Measurements from ENCODE around the gene NKAIN1. TPM values are rescaled to one million over a fixed set of nuclear protein-coding genes. Genes with fewer than 3 reads are reported as not detected.
"Not testable (repeated sequence)": the region's sequence is repeated elsewhere in the genome, so short reads cannot be mapped to it uniquely, and the experiment has no call there.

The NKAIN1 gene
- total RNA-seq, 2 donors from 2014 or later: not detected

DNA sequence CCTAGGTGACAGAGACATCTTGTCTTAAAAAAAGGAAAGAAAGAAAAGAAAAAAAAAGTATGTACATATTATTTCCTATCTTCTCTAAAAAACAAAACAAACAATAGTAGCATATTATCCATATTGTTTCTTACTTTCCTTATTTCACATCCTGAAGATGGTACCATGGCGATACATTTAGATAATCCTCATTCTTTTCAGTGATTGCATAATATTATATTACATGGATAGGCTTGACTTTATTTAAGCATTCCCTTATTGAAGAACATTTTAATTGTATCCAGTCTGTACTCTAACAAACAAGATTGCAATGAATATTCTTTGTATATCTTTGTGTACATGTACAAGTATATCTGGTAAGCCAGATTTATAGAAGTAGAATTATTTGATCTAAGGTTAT, 91.3 kb downstream of the NKAIN1 start:
- H3K36me3 Mint-ChIP-seq: no peaks in the 10 kb centered on the region
- no peak for ATAC-seq
- no peak for DNase-seq (ENCODE audit: low spot score)
- H3K4me3 Mint-ChIP-seq: no peak overlapping the region
- no peak overlapping the region for H3K27ac Mint-ChIP-seq
- no peaks in the 10 kb centered on the region for H3K9me3 Mint-ChIP-seq
- no peaks in the 10 kb centered on the region for H3K4me1 Mint-ChIP-seq (ENCODE audit: low read depth in 2 of 2)
- peaks cover 0 to 3% of the 10 kb centered on the region in 2 donors for H3K27me3 Mint-ChIP-seq

DNA sequence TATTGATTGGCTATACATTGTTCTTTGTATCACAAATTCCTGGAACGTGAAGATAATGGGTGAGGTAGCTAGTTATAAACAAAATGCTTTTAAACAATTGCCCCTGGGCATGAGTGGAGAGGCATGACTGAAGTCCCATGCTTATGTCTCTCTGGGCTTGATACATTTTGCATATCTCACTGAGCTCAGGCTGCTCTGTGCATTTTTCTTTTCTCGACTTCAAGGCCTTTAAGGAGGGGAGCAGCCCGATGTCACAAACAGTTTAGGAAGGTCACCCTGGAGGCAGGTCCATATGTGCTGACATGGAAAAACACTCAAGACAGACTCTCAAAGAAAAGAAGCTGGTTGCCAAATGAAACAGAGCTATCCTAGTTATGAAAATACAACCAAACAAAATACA, 94.0 kb downstream of the NKAIN1 start:
- Mint-ChIP-seq H3K9me3 (no peaks in the 10 kb centered on the region), H3K27me3 (no peaks in the 10 kb centered on the region), H3K36me3 (no peaks in the 10 kb centered on the region), H3K4me1 (ENCODE audit: low read depth in 2 of 2) (no peaks in the 10 kb centered on the region), H3K27ac (no peak overlapping the region), H3K4me3 (no peak overlapping the region)
- DNase-seq (ENCODE audit: low spot score): no peak
- ATAC-seq: no peak

DNA sequence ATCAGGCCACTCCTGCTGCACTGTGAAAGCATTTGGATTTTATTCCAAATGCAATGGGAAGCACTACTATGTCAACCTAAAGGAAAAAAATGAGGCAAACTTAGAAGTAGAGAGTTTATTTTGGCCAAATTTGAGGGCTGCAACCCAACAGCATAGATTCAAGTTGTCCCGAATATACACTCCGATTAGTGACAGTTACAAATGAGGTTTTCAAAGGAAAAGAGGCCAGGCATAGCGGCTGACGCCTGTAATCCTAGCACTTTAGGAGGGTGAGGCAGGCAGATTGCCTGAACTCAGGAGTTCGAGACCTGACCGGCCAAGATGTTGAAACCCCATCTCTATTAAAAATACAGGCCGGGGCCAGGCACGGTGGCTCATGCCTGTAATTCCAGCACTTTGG, 95.2 kb downstream of the NKAIN1 start:
- ATAC-seq (no peak), DNase-seq (ENCODE audit: low spot score) (no peak)
- Mint-ChIP-seq H3K9me3 (no peaks in the 10 kb centered on the region), H3K27me3 (no peaks in the 10 kb centered on the region), H3K27ac (no peak overlapping the region), H3K4me3 (no peak overlapping the region), H3K4me1 (ENCODE audit: low read depth in 2 of 2) (no peaks in the 10 kb centered on the region), H3K36me3 (no peaks in the 10 kb centered on the region)

DNA sequence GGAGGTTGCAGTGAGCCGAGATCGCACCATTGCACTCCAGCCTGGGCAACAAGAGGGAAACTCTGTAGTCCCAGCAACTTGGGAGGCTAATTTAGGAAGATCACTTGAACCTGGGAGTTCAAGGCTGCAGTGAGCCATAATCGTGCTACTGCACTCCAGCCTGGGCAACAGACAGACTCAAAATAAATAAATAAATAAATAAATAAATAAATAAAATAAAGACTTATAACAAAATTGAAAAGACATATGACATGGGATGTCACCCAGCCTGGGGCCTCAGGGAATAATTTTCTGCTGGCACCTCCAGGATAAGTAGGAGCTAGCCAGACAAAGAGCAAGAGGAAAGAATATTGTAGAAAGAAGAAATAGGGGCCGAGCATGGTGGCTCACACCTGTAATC, 96.2 kb downstream of the NKAIN1 start:
- Mint-ChIP-seq H3K4me3 (no peak overlapping the region), H3K4me1 (ENCODE audit: low read depth in 2 of 2) (no peaks in the 10 kb centered on the region)
- no peak for DNase-seq (ENCODE audit: low spot score)

DNA sequence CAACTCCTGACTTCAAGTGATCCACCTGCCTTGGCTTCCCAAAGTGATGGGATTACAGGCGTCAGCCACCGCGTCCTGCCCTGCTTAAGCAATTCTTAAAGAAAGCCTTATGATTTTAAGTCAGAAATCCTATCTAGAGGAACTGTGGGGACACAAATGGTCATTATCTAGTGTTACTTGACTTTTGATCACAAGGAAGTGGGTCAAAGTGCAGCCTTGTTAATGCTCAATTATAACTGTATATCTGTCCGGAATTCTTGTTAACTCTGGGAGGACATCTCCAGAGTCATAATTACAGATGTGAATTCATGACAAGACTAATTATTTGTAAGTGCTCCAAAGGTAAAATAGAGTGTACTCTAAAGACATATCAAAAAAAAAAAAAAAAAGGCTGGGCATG, 97.3 kb downstream of the NKAIN1 start:
- Mint-ChIP-seq H3K4me3 (no peak overlapping the region), H3K9me3 (no peaks in the 10 kb centered on the region), H3K27ac (no peak overlapping the region), H3K36me3 (no peaks in the 10 kb centered on the region), H3K27me3 (no peaks in the 10 kb centered on the region), H3K4me1 (ENCODE audit: low read depth in 2 of 2) (no peaks in the 10 kb centered on the region)
- DNase-seq (ENCODE audit: low spot score) (no peak), ATAC-seq (no peak)

More for the DNA sequence above, 96.2 kb downstream of the NKAIN1 start:
- Mint-ChIP-seq H3K27ac (no peak overlapping the region), H3K9me3 (no peaks in the 10 kb centered on the region), H3K36me3 (no peaks in the 10 kb centered on the region), H3K27me3 (no peaks in the 10 kb centered on the region)
- ATAC-seq: no peak

DNA sequence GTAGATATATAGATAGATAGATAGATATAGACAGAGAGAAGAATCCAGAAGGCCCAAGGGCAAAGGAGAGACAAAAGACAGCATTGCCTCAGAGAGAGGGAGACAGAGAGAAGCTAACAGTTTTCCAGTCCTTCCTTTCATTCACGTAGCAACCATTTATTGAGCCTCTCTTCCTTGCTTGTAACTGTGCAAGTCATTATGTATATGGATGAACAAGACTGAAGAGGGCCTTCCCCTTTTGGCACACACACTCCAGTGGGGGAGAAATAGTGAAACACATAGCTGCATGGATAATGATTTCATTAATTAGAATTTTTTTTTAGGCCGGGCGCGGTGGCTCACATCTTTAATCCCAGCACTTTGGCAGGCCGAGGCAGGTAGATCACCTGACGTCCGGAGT, 99.4 kb downstream of the NKAIN1 start:
- Mint-ChIP-seq H3K4me3 (no peak overlapping the region), H3K9me3 (no peaks in the 10 kb centered on the region), H3K4me1 (ENCODE audit: low read depth in 2 of 2) (no peaks in the 10 kb centered on the region), H3K27me3 (no peaks in the 10 kb centered on the region), H3K36me3 (no peaks in the 10 kb centered on the region), H3K27ac (no peak overlapping the region)
- no peak for ATAC-seq
- DNase-seq (ENCODE audit: low spot score): no peak

DNA sequence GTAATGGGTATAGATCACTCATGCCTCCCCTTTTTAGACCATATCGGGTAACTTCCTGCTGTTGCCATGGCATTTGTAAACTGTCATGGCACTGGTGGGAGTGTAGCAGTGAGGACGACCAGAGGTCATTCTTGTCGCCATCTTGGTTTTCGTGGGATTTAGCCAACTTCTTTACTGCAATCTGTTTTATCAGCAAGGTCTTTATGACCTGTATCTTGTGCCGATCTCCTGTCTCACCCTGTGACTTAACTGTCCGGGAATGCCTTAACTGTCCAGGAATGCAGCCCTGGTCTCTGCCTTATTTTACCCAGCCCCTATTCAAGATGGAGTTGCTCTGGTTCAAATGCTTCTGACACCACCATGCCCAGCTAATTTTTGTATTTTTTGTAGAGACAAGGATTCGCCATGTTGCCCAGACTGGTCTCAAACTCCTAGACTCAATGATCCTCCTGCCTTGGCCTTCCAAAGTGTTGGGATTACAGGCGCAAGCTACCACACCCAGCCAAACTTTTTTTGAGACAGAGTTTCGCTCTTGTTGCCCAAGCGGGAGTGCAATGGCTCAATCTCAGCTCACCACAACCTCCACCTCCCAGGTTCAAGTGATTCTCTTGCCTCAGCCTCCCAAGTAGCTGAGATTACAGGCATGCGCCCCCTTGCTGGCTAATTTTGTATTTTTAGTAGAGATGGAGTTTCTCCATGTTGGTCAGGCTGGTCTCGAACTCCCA, 100.7 kb downstream of the NKAIN1 start:
- H3K27me3 Mint-ChIP-seq; DNase-seq (ENCODE audit: low spot score); H3K9me3 Mint-ChIP-seq; H3K36me3 Mint-ChIP-seq; H3K4me3 Mint-ChIP-seq; H3K27ac Mint-ChIP-seq; ATAC-seq; H3K4me1 Mint-ChIP-seq (ENCODE audit: low read depth in 2 of 2): not testable (repeated sequence)

DNA sequence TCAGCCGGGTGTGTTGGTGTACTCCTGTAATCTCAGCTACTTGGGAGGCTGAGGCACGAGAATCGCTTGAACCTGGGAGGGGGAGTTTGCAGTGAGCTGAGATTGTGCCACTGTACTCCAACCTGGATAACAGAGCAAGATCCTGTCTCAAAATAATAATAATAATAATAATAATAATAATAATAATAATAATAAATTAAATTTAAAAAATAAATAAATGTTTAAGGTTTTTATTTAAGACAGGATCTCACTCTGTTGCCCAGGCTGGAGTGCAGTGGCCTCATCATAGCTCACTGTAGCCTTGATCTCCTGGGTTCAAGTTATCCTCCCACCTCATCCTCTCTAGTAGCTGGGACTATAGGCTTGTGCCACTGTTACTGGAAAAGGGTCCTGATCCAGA, 101.8 kb downstream of the NKAIN1 start:
- not testable (repeated sequence) for H3K27me3 Mint-ChIP-seq; H3K4me1 Mint-ChIP-seq (ENCODE audit: low read depth in 2 of 2); H3K4me3 Mint-ChIP-seq; DNase-seq (ENCODE audit: low spot score); H3K36me3 Mint-ChIP-seq; H3K9me3 Mint-ChIP-seq; H3K27ac Mint-ChIP-seq; ATAC-seq

DNA sequence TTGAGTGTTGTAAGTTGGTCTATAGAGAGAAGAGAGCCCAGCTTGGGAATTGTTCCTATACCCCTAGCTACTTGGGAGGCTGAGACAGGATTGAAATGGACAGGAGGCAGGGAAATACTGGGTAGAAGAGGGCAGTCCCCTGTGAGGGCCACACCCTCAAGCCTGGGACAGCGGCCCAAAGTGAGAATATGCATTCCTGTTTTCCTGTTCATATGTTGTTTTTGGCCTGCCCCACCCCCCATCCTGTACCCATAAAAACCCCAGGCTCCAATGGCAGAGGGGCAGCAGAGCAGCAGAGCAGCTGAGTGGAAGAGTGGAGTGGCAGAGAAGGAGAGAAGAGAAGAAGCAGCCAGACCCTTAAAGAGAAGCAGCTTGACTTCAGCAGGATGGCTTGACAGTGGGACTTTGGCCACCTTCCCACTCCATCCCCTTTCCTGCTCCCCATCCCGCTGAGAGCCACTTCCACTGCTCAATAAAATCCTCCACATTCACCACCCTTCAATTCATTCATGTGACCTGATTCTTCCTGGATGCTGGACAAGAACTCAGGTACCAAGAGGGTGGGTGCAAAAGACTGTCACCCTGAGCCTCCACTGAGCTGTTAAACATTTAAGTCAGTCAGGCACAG, 103.6 kb downstream of the NKAIN1 start:
- no peak for ATAC-seq
- no peak overlapping the region for H3K4me3 Mint-ChIP-seq
- peaks cover 0 to 2% of the 10 kb centered on the region in 2 donors for H3K27me3 Mint-ChIP-seq
- no peaks in the 10 kb centered on the region for H3K4me1 Mint-ChIP-seq (ENCODE audit: low read depth in 2 of 2)
- DNase-seq (ENCODE audit: low spot score): no peak
- H3K27ac Mint-ChIP-seq: no peak overlapping the region
- no peaks in the 10 kb centered on the region for H3K36me3 Mint-ChIP-seq
- no peaks in the 10 kb centered on the region for H3K9me3 Mint-ChIP-seq

DNA sequence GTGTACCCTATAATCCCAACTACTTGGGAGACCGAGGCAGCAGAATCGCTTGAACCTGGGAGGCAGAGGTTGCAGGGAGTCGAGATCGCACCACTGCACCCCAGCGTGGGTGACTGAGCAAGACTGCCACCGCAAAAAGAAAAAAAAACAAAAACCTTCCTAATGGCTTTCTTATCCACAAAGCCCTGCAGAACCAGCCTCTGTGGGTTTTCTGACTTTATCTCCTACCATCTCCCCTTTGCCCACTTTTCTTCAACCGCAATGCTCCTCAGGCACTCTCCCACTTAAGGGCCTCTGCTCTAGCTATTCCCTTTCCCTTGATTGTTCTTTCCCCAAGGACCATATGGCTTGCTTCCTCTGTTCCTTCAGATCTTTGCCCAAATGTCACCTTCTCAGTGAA, 106.3 kb downstream of the NKAIN1 start:
- Mint-ChIP-seq H3K27me3 (peaks cover 0 to 2% of the 10 kb centered on the region in 2 donors), H3K9me3 (no peaks in the 10 kb centered on the region), H3K4me3 (no peak overlapping the region), H3K36me3 (no peaks in the 10 kb centered on the region), H3K27ac (peak overlapping the region in 1 of 2 donors; percentile 2), H3K4me1 (ENCODE audit: low read depth in 2 of 2) (no peaks in the 10 kb centered on the region)
- ATAC-seq (no peak), DNase-seq (ENCODE audit: low spot score) (no peak)

Other genes starting within 250 kb of the NKAIN1 start
- 100 to 1,000 TPM; 134 to 180 TPM for gene PUM1, start 174.2 kb downstream of the NKAIN1 start, total RNA-seq
- 100 to 1,000 TPM in 1 of 2 donors, 10 to 100 TPM in 1; 81.1 to 107 TPM for gene SNRNP40, start 56.9 kb upstream of the NKAIN1 start, total RNA-seq
- 10 to 100 TPM; 35.3 to 37.8 TPM for gene ZCCHC17, start 57.1 kb upstream of the NKAIN1 start, total RNA-seq
- not detected for gene FABP3, start 133.2 kb upstream of the NKAIN1 start, total RNA-seq
- under 1 TPM; 0.19 to 0.56 TPM for gene SERINC2, start 173.3 kb upstream of the NKAIN1 start, total RNA-seq

Data from natural killer cell treated with Interleukin-12 subunit alpha and Interleukin-12 subunit beta and Interleukin-15 and Interleukin-18, amount 100 ng/mL, for 72 hours (primary cell).